ENCODE data around the gene LUZP2. TPM values are rescaled to one million over a fixed set of nuclear protein-coding genes. Genes with fewer than 3 reads are reported as not detected.

Gene LUZP2
- total and polyA plus RNA-seq, 2 of the 8 experiments (the other 6 are each of a cell fraction or from before 2014, with no cell fraction given) = 0.79 to 1.5 TPM

DNA sequence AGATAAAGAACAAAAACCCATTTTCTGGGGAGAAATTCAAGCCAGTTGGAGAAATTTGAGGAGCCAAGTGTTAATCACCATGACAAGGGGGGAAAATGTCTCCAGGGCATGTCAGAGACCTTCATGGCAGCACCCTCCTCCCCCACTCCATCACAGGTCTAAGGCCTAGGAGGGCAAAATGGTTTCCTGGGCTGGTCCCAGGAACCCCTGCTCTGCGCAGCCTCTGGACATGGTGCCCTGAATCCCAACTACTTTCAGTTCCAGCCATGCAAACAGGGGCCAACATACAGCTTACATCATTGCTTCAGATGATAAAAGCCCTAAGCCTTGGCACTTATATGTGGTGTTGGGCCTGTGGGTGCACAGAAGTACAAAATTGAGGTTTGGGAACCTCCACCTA lies 167.5 kb downstream of the LUZP2 start:
- no peaks in the 10 kb centered on the region for H3K23me2 ChIP-seq (ENCODE audit: low read depth, low read length)
- no peak overlapping the region for H3K27ac ChIP-seq (ENCODE audit: low read depth, low read length)
- no peak overlapping the region for H2AFZ ChIP-seq (ENCODE audit: low read length)
- no peak overlapping the region for H2BK20ac ChIP-seq (ENCODE audit: low read length)
- no peak overlapping the region for H3K4me2 ChIP-seq (ENCODE audit: insufficient read depth in 1 of 2, low read depth in 2 of 2, low read length in 2 of 2)
- H2BK120ac ChIP-seq (replicated peaks; ENCODE audit: low read depth, low read length) = no peak overlapping the region
- H3K9me3 ChIP-seq (ENCODE audit: insufficient read depth in 2 of 2, low read depth in 1 of 2, low read length in 1 of 2) = peaks cover 11 to 12% of the 10 kb centered on the region in 2 experiments; a peak in 3 of 4 replicates
- no peaks in the 10 kb centered on the region; a peak in 1 of 7 replicates for H3K27me3 ChIP-seq (replicated peaks in 1 of 4; ENCODE audit: control insufficient read depth in 3 of 4, extremely low read depth in 1 of 4, insufficient read depth in 3 of 4, low read length in 3 of 4)
- FAIRE-seq (no peak), DNase-seq (ENCODE audit: low read depth in 1 of 2, low spot score in 2 of 2) (no peak)
- no peaks in the 10 kb centered on the region for H3K79me1 ChIP-seq (ENCODE audit: low read depth, low read length)
- peaks cover 0 to 3% (median 0%) of the 10 kb centered on the region in 4 experiments; a peak in 1 of 8 replicates for H3K36me3 ChIP-seq (ENCODE audit: control insufficient read depth in 2 of 4, insufficient read depth in 4 of 4, low read length in 3 of 4)
- H3K4ac ChIP-seq (replicated peaks; ENCODE audit: insufficient read length, low read depth, low read length) = no peak overlapping the region
- ChIA-PET POLR2A (ENCODE audit: partially characterized antibody) (no interaction called here), CTCF (ENCODE audit: partially characterized antibody) (no interaction called here)
- H2BK5ac ChIP-seq (ENCODE audit: low read depth, low read length) = no peak overlapping the region
- H3K9ac ChIP-seq (replicated peaks in 1 of 4; ENCODE audit: extremely low read depth in 1 of 4, low read depth in 3 of 4, low read length in 3 of 4) = no peak overlapping the region
- no peak overlapping the region for H4K5ac ChIP-seq (ENCODE audit: insufficient read length, low read depth, low read length)
- no peaks in the 10 kb centered on the region for H3K79me2 ChIP-seq (ENCODE audit: control insufficient read depth in 1 of 2, insufficient read depth in 2 of 2, low read length in 2 of 2)
- H3K56ac ChIP-seq (replicated peaks; ENCODE audit: insufficient read length, low read depth, low read length) = no peak overlapping the region
- H4K8ac ChIP-seq (ENCODE audit: extremely low read depth, insufficient read depth, low read length) = no peak overlapping the region
- H3K18ac ChIP-seq (ENCODE audit: extremely low read depth, low read length) = no peak overlapping the region
- no peak overlapping the region for H2BK15ac ChIP-seq (ENCODE audit: low read length)
- H3K14ac ChIP-seq (ENCODE audit: insufficient read length) = no peak overlapping the region
- no peak overlapping the region for H2BK12ac ChIP-seq (ENCODE audit: low read depth, low read length)
- no peaks in the 10 kb centered on the region; a peak in 1 of 7 replicates for H3K4me1 ChIP-seq (replicated peaks in 1 of 4; ENCODE audit: control insufficient read depth in 3 of 4, insufficient read depth in 4 of 4, low read length in 3 of 4)
- H4K20me1 ChIP-seq (replicated peaks in 1 of 2; ENCODE audit: control insufficient read depth in 1 of 2, insufficient read depth in 2 of 2, low read length in 2 of 2) = no peaks in the 10 kb centered on the region
- no peak overlapping the region for H3K23ac ChIP-seq (ENCODE audit: insufficient read length)
- 70% methylated on average over 1 of the region's 1 CpG; no CpG with 5 or more reads in 1 of the 2 experiments for WGBS, 2 experiments (ENCODE audit: extremely low coverage in 1 of 2, insufficient coverage in 1 of 2, insufficient read length in 1 of 2, insufficient replicate concordance in 2 of 2, low coverage in 1 of 2, low lambda C conversion rate in 2 of 2, missing lambda C conversion rate in 1 of 2)
- no peak overlapping the region for H2AK5ac ChIP-seq (ENCODE audit: low read depth, low read length)
- no peak overlapping the region for H3K4me3 ChIP-seq (ENCODE audit: extremely low read depth in 1 of 4, insufficient read depth in 2 of 4, low read depth in 3 of 4, low read length in 4 of 4)
- no peak overlapping the region for H4K91ac ChIP-seq (replicated peaks; ENCODE audit: insufficient read length, low read length)
- TF ChIP-seq CBX5 (IDR thresholded peaks at IDR 0.05; ENCODE audit: low read depth, low read length) (no peak), KDM1A (IDR thresholded peaks at IDR 0.05; ENCODE audit: borderline replicate concordance, low read length) (no peak), SRF (IDR thresholded peaks at IDR 0.05; ENCODE audit: low read depth, low read length) (no peak), PHF8 (conservative IDR thresholded peaks at IDR 0.05; ENCODE audit: low read depth, low read length) (no peak), NANOG (IDR thresholded peaks at IDR 0.05; ENCODE audit: insufficient read depth, low read depth, low read length, poor library complexity, severe bottlenecking) (no peak), EZH2 (IDR thresholded peaks at IDR 0.05; ENCODE audit: low read depth, low read length, severe bottlenecking) (no peak), KDM4A (IDR thresholded peaks at IDR 0.05; ENCODE audit: low read depth, low read length, severe bottlenecking) (no peak), SP4 (IDR thresholded peaks at IDR 0.05; ENCODE audit: low read length) (no peak), MAFK (IDR thresholded peaks at IDR 0.05; ENCODE audit: low read depth, low read length) (no peak), SUZ12 (IDR thresholded peaks at IDR 0.05; ENCODE audit: low read length) (no peak), CEBPB (IDR thresholded peaks at IDR 0.05; ENCODE audit: low read depth, low read length) (no peak), JUN (IDR thresholded peaks at IDR 0.05; ENCODE audit: low read depth, low read length) (no peak), SIRT6 (IDR thresholded peaks at IDR 0.05; ENCODE audit: low read length) (no peak)
- TF ChIP-seq, protein P1, sequence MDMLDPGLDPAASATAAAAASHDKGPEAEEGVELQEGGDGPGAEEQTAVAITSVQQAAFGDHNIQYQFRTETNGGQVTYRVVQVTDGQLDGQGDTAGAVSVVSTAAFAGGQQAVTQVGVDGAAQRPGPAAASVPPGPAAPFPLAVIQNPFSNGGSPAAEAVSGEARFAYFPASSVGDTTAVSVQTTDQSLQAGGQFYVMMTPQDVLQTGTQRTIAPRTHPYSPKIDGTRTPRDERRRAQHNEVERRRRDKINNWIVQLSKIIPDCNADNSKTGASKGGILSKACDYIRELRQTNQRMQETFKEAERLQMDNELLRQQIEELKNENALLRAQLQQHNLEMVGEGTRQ (IDR thresholded peaks at IDR 0.05; ENCODE audit: low read length) = no peak

Measured in H1 (cell line).